Subcutaneous adipose tissue (tissue), 4 donors: ENCODE data around the gene SMARCC1. TPM values are rescaled to one million over a fixed set of nuclear protein-coding genes. Genes with fewer than 3 reads are reported as not detected.

Experiments
- total RNA-seq, 4 donors: library from RNA; depleted of rRNA; stranded (reverse); fragments of >200 nt; gene quantifications; one replicate each; pipeline ENCODE4 v1.1.0, GENCODE V29; 2016
- TF ChIP-seq, protein P1 (sequence below): fragments of 450-650 bp; IDR thresholded peaks from one replicate; pipeline ENCODE4 v1.5.1; 2016; ENCODE audit warnings: low read depth, mild to moderate bottlenecking, control low read depth, antibody characterized with exemption, moderate library complexity

The SMARCC1 gene
- total RNA-seq, 4 donors from 2014 or later: 25.8 to 29.2 (median 26.1) TPM

GRCh38 chr3:47681016-47681415 is 100.7 kb downstream of the SMARCC1 start:
- TF ChIP-seq, protein P1, sequence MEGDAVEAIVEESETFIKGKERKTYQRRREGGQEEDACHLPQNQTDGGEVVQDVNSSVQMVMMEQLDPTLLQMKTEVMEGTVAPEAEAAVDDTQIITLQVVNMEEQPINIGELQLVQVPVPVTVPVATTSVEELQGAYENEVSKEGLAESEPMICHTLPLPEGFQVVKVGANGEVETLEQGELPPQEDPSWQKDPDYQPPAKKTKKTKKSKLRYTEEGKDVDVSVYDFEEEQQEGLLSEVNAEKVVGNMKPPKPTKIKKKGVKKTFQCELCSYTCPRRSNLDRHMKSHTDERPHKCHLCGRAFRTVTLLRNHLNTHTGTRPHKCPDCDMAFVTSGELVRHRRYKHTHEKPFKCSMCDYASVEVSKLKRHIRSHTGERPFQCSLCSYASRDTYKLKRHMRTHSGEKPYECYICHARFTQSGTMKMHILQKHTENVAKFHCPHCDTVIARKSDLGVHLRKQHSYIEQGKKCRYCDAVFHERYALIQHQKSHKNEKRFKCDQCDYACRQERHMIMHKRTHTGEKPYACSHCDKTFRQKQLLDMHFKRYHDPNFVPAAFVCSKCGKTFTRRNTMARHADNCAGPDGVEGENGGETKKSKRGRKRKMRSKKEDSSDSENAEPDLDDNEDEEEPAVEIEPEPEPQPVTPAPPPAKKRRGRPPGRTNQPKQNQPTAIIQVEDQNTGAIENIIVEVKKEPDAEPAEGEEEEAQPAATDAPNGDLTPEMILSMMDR: no peak

- TF ChIP-seq, protein P1: no peak
These were observed 103.0 kb downstream of the SMARCC1 start for GRCh38 chr3:47678446-47679338.

DNA sequence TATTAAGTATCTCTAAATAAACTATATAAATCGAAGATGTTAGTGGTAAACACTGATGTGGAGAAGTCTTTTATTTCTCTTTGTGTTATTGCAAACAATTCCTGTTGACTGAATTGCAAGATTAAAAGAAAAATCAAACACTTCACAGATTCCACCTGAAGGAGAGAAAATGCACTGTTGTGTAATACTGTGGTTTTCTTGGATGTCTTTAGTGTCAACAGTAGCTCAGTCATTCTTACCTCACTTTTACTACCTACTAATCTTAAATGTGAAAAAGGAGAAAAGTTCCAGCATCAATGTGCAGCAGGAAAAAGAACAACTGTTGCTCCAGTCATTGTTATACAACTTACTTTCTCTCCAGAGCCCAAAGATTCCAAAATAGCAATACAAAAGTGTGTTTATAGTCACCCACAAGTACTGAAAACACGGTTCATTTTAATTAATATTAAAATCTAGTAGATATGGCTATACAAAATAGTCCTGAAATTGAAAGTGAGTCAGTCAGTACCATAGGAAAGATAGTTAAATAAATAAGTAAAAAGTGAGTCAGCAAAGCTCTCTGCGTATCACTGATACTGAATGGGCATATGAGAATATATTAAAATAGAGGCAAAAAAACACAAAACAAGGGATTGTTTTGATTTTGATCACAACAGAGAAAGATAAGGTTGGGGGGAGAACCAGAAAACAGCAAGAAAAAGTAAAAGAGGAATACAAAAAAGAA is 112.5 kb downstream of the SMARCC1 start:
- TF ChIP-seq, protein P1: no peak

DNA sequence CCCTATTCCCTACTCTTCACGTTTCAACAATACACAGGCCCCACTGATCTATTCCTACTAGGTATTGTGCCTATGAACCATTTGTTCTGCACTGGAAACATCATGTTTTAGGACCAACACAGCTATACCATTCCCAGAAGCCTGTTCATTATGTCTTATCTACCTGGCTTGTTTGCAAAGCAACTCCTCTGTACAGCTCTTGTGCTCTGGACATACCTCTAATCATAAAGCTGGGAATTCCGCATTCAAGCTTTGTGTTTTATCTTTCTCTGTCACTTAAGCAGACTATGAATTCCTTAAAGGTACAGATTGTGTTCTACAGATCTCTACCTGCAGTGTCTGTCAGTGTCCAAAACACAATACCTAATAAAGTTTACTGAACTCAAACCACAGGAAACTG is 115.6 kb downstream of the SMARCC1 start:
- TF ChIP-seq, protein P1: no peak

DNA sequence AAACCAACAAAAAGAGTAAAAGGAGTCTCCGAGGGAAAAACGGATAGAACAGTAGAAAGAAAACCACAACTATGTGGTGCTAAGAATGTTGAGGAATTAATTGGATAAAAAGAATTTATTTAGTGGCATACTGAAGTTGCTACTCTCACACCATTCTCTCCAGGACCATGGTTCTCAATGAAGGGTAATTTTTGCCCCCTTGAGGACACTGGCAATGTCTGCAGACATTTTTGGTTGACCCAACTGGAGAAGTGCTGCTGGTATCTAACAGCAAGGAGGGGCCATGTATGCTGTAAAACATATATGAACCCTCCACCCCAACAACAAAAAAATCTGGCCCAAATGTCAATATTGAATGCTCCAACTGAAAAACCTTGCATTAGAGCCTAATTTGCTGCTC is 117.2 kb downstream of the SMARCC1 start:
- TF ChIP-seq, protein P1: no peak

DNA sequence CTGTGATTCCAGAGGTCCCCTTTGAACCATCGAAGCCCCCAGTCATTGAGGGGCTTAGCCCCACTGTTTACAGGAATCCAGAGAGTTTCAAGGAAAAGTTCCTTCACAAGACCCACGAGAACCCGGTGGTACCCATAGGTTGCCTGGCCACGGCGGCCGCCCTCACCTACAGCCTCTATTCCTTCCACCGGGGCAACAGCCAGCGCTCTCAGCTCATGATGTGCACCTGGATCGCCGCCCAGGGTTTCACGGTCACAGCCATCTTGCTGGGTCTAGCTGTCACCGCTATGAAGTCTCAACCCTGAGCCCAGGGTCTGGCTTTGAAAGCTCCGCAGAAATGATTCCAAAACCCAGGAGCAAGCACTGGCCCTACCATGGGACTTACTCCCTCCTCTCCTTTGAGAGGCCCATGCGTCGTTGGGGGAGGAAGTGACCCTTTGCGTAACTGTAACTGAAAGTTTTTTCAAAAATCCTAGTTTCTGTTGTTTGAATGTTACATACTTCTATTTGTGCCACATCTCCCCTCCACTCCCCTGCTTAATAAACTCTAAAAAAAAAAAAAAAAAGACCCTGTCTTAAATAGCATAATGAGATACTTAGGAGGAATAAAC is 118.0 kb downstream of the SMARCC1 start:
- TF ChIP-seq, protein P1: no peak
